GM12878 (cell line): Measurements from ENCODE around the gene SLC37A1. TPM values are rescaled to one million over a fixed set of nuclear protein-coding genes. Genes with fewer than 3 reads are reported as not detected.

Experiments used
- CBX5 ChIP-seq: sonication (generic); IDR thresholded peaks from 2 replicates; pipeline ENCODE4 v1.6.1; 2016; ENCODE audit warnings: low read depth, moderate library complexity, mild to moderate bottlenecking, inconsistent platforms
- MEF2A ChIP-seq: IDR thresholded peaks from 2 replicates; pipeline ENCODE4 v1.6.1; 2011; ENCODE audit warnings: low read depth, mild to moderate bottlenecking, low read length, moderate library complexity; ENCODE audit not compliant: insufficient read depth
- TBL1XR1 ChIP-seq: IDR thresholded peaks from 2 replicates; pipeline ENCODE4 v1.6.1; 2012; ENCODE audit warnings: low read depth, low read length, improper control_type of control experiment
- polyA plus RNA-seq, 11 experiments: library from polyadenylated mRNA; depleted of rRNA in 4 of 11; unstranded in 6 of 11; stranded (reverse) in 5 of 11; fragments of >200 nt; fragmentation: Nextera tagmentation in 4 of 11; fragmentation: Illumina TruSeq in 1 of 11; extraction: Ambion mirVana in 4 of 11; extraction: Trizol in 1 of 11; gene quantifications; 1 replicate in 1 of 11; 2 replicates in 10 of 11; pipeline versions ENCODE4 v1.2.1 to v1.2.3, GENCODE V29; 2011 to 2016; ENCODE audit warnings: inconsistent platforms in 2 of 11, missing spikeins in 2 of 11, low read depth in 1 of 11
- total RNA-seq, 4 experiments: library from RNA; depleted of rRNA in 3 of 4; stranded (reverse); fragments of >200 nt in 3 of 4; fragmentation: Illumina TruSeq in 1 of 4; extraction: Trizol in 1 of 4; gene quantifications; 2 replicates each; pipeline versions ENCODE4 v1.2.1 to v1.2.3, GENCODE V29; 2013 to 2021
- TF ChIP-seq, protein P1 (sequence below): IDR thresholded peaks from 2 replicates; pipeline ENCODE4 v1.6.1; 2012; ENCODE audit warnings: improper control_type of control experiment, low read depth, low read length; ENCODE audit not compliant: insufficient replicate concordance
- TF ChIP-seq, protein P2 (sequence below): fragments of 450-650 bp; IDR thresholded peaks from 2 replicates; pipeline ENCODE4 v1.6.1; 2016; ENCODE audit warnings: mild to moderate bottlenecking, moderate library complexity, borderline replicate concordance

Gene SLC37A1
- total and polyA plus RNA-seq, 10 of the 15 experiments (the other 5 are each of a cell fraction or from before 2014, with no cell fraction given): 1.1 to 35.5 (median 24.4) TPM

DNA sequence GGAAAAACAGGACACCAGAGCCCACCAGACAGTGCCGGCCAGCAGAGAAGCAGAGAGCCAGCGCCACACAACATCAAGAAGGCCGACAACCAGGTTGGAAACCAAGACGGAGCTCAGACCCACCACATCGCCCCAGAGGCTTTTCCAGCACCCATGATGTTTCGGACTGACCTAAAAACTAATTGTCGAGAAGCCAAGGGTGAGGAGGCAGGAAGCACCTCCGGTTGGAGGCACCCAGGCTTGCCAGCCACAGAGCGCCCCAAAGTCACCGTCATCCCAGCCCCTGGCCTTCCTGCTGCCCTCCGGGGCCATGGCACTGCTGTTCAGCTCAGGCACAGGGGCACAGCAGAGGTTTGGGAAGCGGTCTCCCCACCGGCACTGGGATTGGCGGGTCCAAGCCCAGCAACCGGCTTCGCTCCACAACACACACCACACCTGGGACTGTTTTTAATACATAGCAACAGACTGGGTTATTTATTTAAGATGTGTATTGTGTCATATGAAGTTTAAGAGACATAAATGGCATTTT is 67.2 kb downstream of the SLC37A1 start (continued):
- TF ChIP-seq, protein P1, sequence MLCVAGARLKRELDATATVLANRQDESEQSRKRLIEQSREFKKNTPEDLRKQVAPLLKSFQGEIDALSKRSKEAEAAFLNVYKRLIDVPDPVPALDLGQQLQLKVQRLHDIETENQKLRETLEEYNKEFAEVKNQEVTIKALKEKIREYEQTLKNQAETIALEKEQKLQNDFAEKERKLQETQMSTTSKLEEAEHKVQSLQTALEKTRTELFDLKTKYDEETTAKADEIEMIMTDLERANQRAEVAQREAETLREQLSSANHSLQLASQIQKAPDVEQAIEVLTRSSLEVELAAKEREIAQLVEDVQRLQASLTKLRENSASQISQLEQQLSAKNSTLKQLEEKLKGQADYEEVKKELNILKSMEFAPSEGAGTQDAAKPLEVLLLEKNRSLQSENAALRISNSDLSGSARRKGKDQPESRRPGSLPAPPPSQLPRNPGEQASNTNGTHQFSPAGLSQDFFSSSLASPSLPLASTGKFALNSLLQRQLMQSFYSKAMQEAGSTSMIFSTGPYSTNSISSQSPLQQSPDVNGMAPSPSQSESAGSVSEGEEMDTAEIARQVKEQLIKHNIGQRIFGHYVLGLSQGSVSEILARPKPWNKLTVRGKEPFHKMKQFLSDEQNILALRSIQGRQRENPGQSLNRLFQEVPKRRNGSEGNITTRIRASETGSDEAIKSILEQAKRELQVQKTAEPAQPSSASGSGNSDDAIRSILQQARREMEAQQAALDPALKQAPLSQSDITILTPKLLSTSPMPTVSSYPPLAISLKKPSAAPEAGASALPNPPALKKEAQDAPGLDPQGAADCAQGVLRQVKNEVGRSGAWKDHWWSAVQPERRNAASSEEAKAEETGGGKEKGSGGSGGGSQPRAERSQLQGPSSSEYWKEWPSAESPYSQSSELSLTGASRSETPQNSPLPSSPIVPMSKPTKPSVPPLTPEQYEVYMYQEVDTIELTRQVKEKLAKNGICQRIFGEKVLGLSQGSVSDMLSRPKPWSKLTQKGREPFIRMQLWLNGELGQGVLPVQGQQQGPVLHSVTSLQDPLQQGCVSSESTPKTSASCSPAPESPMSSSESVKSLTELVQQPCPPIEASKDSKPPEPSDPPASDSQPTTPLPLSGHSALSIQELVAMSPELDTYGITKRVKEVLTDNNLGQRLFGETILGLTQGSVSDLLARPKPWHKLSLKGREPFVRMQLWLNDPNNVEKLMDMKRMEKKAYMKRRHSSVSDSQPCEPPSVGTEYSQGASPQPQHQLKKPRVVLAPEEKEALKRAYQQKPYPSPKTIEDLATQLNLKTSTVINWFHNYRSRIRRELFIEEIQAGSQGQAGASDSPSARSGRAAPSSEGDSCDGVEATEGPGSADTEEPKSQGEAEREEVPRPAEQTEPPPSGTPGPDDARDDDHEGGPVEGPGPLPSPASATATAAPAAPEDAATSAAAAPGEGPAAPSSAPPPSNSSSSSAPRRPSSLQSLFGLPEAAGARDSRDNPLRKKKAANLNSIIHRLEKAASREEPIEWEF: no peak
- TF ChIP-seq, protein P2, sequence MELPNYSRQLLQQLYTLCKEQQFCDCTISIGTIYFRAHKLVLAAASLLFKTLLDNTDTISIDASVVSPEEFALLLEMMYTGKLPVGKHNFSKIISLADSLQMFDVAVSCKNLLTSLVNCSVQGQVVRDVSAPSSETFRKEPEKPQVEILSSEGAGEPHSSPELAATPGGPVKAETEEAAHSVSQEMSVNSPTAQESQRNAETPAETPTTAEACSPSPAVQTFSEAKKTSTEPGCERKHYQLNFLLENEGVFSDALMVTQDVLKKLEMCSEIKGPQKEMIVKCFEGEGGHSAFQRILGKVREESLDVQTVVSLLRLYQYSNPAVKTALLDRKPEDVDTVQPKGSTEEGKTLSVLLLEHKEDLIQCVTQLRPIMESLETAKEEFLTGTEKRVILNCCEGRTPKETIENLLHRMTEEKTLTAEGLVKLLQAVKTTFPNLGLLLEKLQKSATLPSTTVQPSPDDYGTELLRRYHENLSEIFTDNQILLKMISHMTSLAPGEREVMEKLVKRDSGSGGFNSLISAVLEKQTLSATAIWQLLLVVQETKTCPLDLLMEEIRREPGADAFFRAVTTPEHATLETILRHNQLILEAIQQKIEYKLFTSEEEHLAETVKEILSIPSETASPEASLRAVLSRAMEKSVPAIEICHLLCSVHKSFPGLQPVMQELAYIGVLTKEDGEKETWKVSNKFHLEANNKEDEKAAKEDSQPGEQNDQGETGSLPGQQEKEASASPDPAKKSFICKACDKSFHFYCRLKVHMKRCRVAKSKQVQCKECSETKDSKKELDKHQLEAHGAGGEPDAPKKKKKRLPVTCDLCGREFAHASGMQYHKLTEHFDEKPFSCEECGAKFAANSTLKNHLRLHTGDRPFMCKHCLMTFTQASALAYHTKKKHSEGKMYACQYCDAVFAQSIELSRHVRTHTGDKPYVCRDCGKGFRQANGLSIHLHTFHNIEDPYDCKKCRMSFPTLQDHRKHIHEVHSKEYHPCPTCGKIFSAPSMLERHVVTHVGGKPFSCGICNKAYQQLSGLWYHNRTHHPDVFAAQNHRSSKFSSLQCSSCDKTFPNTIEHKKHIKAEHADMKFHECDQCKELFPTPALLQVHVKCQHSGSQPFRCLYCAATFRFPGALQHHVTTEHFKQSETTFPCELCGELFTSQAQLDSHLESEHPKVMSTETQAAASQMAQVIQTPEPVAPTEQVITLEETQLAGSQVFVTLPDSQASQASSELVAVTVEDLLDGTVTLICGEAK: no peak
- TF ChIP-seq CBX5 (no peak), TBL1XR1 (no peak), MEF2A (no peak)
